Measurements from ENCODE around the gene KCNQ5. TPM values are rescaled to one million over a fixed set of nuclear protein-coding genes. Genes with fewer than 3 reads are reported as not detected.

Gene KCNQ5
- total RNA-seq, 1 experiment from 2014 or later: not detected

DNA sequence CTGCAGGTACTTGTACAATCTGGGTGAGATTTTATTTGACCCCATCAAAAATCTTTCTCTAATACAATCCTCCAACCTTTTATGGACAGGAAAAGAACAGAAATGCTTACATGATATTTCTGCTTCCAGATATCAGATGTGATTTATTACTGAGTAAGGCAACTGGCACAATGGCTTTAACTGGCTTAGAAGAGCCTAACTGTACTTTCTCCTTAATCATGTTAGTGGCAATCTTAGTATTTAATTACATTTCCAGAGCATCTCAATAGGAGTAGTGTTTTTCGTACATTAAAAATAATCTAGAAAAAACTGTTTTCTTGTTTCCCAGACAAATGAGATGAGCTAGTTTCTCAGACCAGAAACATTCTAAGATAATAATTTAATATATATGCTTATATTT is 251.6 kb downstream of the KCNQ5 start:
- CTCF ChIA-PET: no interaction called here
- Histone ChIP-seq H4K20me1 (ENCODE audit: insufficient read depth) (no peaks in the 10 kb centered on the region), H3K9me2 (ENCODE audit: insufficient read depth) (no peaks in the 10 kb centered on the region), H3K4me1 (ENCODE audit: control insufficient read depth in 1 of 2, insufficient read depth in 2 of 2, low read length in 2 of 2) (no peaks in the 10 kb centered on the region), H3K9me3 (ENCODE audit: control insufficient read depth in 1 of 2, insufficient read depth in 1 of 2, low read depth in 1 of 2, low read length in 2 of 2) (no peaks in the 10 kb centered on the region), H3K27ac (ENCODE audit: low read depth, low read length) (no peak overlapping the region), H2AFZ (ENCODE audit: low read depth, low read length, poor library complexity, severe bottlenecking) (no peak overlapping the region), H3K27me3 (ENCODE audit: insufficient read depth, low read length) (peaks cover 35% of the 10 kb centered on the region), H3K79me2 (ENCODE audit: insufficient read depth, low read length) (no peaks in the 10 kb centered on the region), H3K36me3 (ENCODE audit: control insufficient read depth in 1 of 2, insufficient read depth in 2 of 2, low read length in 2 of 2) (no peaks in the 10 kb centered on the region), H3K4me3 (replicated peaks in 1 of 2; ENCODE audit: low read depth in 1 of 2, low read length in 2 of 2) (no peak overlapping the region), H3K4me2 (ENCODE audit: low read length) (no peak overlapping the region), H3K9ac (ENCODE audit: low read length) (no peak overlapping the region)
- BruUV-seq (replicated peaks): no TSS peak
- POLR2A ChIA-PET: interaction anchor here (1.1 kb wide), 1 partner anchor 11 kb away, joined by 3 read pairs; no protein-coding TSS in a partner anchor
- RAD21 ChIA-PET (ENCODE audit: low non-redundant PET in 1 of 2, low total read pairs in 2 of 2, uncharacterized antibody in 2 of 2, unreplicated experiment in 2 of 2): no interaction called here
- ATAC-seq (no peak), DNase-seq (ENCODE audit: low read depth, low spot score) (no peak)
- intact Hi-C loops (cut with micrococcal nuclease): no loop called here
- TF ChIP-seq ZNF274 (IDR thresholded peaks at IDR 0.05; ENCODE audit: low read depth, low read length) (no peak), CEBPB (IDR thresholded peaks at IDR 0.05; ENCODE audit: low read depth) (no peak)

- ATAC-seq (no peak), DNase-seq (ENCODE audit: low read depth, low spot score) (no peak)
- no peaks in the 10 kb centered on the region for H3K79me2 ChIP-seq (ENCODE audit: insufficient read depth, low read length)
- H3K36me3 ChIP-seq (ENCODE audit: control insufficient read depth in 1 of 2, insufficient read depth in 2 of 2, low read length in 2 of 2): no peaks in the 10 kb centered on the region
- no peak overlapping the region for H3K4me3 ChIP-seq (replicated peaks in 1 of 2; ENCODE audit: low read depth in 1 of 2, low read length in 2 of 2)
- ChIA-PET CTCF (no interaction called here), POLR2A (no interaction called here), RAD21 (ENCODE audit: low non-redundant PET in 1 of 2, low total read pairs in 2 of 2, uncharacterized antibody in 2 of 2, unreplicated experiment in 2 of 2) (no interaction called here)
- intact Hi-C loops (cut with micrococcal nuclease): no loop called here
- no peak overlapping the region for H3K27ac ChIP-seq (ENCODE audit: low read depth, low read length)
- H2AFZ ChIP-seq (ENCODE audit: low read depth, low read length, poor library complexity, severe bottlenecking): no peak overlapping the region
- no peak for TF ChIP-seq ZFX (IDR thresholded peaks at IDR 0.05)
- no peak for TF ChIP-seq FOSL1 (IDR thresholded peaks at IDR 0.05; ENCODE audit: low read depth)
- TF ChIP-seq, protein P1, sequence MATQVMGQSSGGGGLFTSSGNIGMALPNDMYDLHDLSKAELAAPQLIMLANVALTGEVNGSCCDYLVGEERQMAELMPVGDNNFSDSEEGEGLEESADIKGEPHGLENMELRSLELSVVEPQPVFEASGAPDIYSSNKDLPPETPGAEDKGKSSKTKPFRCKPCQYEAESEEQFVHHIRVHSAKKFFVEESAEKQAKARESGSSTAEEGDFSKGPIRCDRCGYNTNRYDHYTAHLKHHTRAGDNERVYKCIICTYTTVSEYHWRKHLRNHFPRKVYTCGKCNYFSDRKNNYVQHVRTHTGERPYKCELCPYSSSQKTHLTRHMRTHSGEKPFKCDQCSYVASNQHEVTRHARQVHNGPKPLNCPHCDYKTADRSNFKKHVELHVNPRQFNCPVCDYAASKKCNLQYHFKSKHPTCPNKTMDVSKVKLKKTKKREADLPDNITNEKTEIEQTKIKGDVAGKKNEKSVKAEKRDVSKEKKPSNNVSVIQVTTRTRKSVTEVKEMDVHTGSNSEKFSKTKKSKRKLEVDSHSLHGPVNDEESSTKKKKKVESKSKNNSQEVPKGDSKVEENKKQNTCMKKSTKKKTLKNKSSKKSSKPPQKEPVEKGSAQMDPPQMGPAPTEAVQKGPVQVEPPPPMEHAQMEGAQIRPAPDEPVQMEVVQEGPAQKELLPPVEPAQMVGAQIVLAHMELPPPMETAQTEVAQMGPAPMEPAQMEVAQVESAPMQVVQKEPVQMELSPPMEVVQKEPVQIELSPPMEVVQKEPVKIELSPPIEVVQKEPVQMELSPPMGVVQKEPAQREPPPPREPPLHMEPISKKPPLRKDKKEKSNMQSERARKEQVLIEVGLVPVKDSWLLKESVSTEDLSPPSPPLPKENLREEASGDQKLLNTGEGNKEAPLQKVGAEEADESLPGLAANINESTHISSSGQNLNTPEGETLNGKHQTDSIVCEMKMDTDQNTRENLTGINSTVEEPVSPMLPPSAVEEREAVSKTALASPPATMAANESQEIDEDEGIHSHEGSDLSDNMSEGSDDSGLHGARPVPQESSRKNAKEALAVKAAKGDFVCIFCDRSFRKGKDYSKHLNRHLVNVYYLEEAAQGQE (IDR thresholded peaks at IDR 0.05; ENCODE audit: low read depth): no peak
- TF ChIP-seq POLR2AphosphoS5 (IDR thresholded peaks at IDR 0.05; ENCODE audit: low read depth, low read length): no peak
- TF ChIP-seq, protein P2, sequence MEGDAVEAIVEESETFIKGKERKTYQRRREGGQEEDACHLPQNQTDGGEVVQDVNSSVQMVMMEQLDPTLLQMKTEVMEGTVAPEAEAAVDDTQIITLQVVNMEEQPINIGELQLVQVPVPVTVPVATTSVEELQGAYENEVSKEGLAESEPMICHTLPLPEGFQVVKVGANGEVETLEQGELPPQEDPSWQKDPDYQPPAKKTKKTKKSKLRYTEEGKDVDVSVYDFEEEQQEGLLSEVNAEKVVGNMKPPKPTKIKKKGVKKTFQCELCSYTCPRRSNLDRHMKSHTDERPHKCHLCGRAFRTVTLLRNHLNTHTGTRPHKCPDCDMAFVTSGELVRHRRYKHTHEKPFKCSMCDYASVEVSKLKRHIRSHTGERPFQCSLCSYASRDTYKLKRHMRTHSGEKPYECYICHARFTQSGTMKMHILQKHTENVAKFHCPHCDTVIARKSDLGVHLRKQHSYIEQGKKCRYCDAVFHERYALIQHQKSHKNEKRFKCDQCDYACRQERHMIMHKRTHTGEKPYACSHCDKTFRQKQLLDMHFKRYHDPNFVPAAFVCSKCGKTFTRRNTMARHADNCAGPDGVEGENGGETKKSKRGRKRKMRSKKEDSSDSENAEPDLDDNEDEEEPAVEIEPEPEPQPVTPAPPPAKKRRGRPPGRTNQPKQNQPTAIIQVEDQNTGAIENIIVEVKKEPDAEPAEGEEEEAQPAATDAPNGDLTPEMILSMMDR (IDR thresholded peaks at IDR 0.05 in 2 of 3, conservative IDR thresholded peaks at IDR 0.05 in 1 of 3; ENCODE audit: borderline replicate concordance in 1 of 3, insufficient read depth in 1 of 3, low read depth in 2 of 3, low read length in 2 of 3): no peak
- no peak for TF ChIP-seq RAD21 (IDR thresholded peaks at IDR 0.05; ENCODE audit: low read depth)
- H3K9me3 ChIP-seq (ENCODE audit: control insufficient read depth in 1 of 2, insufficient read depth in 1 of 2, low read depth in 1 of 2, low read length in 2 of 2): no peaks in the 10 kb centered on the region
- H4K20me1 ChIP-seq (ENCODE audit: insufficient read depth): no peaks in the 10 kb centered on the region
- no peaks in the 10 kb centered on the region for H3K9me2 ChIP-seq (ENCODE audit: insufficient read depth)
- no peak overlapping the region for H3K9ac ChIP-seq (ENCODE audit: low read length)
- no TSS peak for BruUV-seq (replicated peaks)
- H3K27me3 ChIP-seq (ENCODE audit: insufficient read depth, low read length): peaks cover 35% of the 10 kb centered on the region
- no peak overlapping the region for H3K4me2 ChIP-seq (ENCODE audit: low read length)
- H3K4me1 ChIP-seq (ENCODE audit: control insufficient read depth in 1 of 2, insufficient read depth in 2 of 2, low read length in 2 of 2): no peaks in the 10 kb centered on the region
These were observed 254.4 kb downstream of the KCNQ5 start for GRCh38 chr6:72876256-72876655.

Data from HCT116 (cell line).